RWPE2 (cell line): ENCODE results near the gene EPN2.

ENCODE experiments used
- ATAC-seq: fragments of 200-7000 bp; cut with Tn5 transposase; 3 replicates; pipeline ENCODE4 v1.9.1; 2021; ENCODE audit warnings: low read depth
- DNase-seq: peaks from one replicate; pipeline ENCODE4 v3.0.0-alpha.2; 2020; ENCODE audit warnings: low spot score
- H3K27ac ChIP-seq: fragments of 450-650 bp; 2 replicates; pipeline ENCODE4 v1.5.1; 2017; ENCODE audit warnings: mild to moderate bottlenecking; ENCODE audit not compliant: poor library complexity, severe bottlenecking
- H3K27me3 ChIP-seq: fragments of 250-450 bp; sonication (Bioruptor Pico); 2 replicates; pipeline ENCODE4 v1.5.1; 2021; ENCODE audit warnings: mild to moderate bottlenecking, moderate library complexity; ENCODE audit not compliant: insufficient read depth, poor library complexity, severe bottlenecking
- H3K36me3 ChIP-seq: fragments of 250-450 bp; sonication (Bioruptor Pico); 2 replicates; pipeline ENCODE4 v1.5.1; 2020; ENCODE audit warnings: low read depth, mild to moderate bottlenecking, moderate library complexity
- H3K4me1 ChIP-seq: fragments of 250-450 bp; sonication (Bioruptor Pico); 2 replicates; pipeline ENCODE4 v1.5.1; 2021; ENCODE audit warnings: mild to moderate bottlenecking, moderate library complexity; ENCODE audit not compliant: insufficient read depth, poor library complexity, severe bottlenecking
- H3K4me3 ChIP-seq: fragments of 250-450 bp; sonication (Bioruptor Pico); 2 replicates; pipeline ENCODE4 v1.5.1; 2021; ENCODE audit warnings: mild to moderate bottlenecking, moderate library complexity; ENCODE audit not compliant: severe bottlenecking
- H3K9me3 ChIP-seq: fragments of 250-450 bp; sonication (Bioruptor Pico); 2 replicates; pipeline ENCODE4 v1.5.1; 2021; ENCODE audit warnings: mild to moderate bottlenecking, moderate library complexity; ENCODE audit not compliant: severe bottlenecking
- TF ChIP-seq, protein P1 (sequence below): fragments of 450-650 bp; IDR thresholded peaks from one replicate; pipeline ENCODE4 v1.5.1; 2017; ENCODE audit warnings: mild to moderate bottlenecking, moderate library complexity; ENCODE audit not compliant: poor library complexity, severe bottlenecking

The EPN2 gene

DNA sequence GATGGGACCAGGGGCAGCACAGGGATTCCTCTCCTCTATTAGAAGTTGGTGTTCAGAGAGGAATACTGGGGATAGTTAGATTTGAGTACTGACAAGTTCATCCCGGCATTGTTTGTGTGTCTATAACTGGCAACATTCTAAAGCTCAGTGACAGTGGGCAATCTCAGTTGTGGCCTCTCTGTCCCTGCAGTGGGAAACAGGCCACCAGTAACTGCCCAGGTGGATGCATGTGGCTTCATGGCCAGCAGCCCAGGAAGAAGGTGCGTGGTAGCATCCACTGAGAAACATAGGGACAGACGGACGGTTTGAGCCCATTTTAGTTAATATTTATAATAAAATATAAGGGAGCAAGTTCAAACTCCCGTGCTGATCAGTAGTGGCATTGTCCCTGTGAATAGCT lies 73.8 kb downstream of the EPN2 start:
- Histone ChIP-seq H3K27ac (no peak overlapping the region), H3K27me3 (no peaks in the 10 kb centered on the region), H3K9me3 (no peaks in the 10 kb centered on the region), H3K4me3 (no peak overlapping the region), H3K36me3 (peaks cover 52% of the 10 kb centered on the region), H3K4me1 (peaks cover 12% of the 10 kb centered on the region)
- no peak for DNase-seq
- TF ChIP-seq, protein P1, sequence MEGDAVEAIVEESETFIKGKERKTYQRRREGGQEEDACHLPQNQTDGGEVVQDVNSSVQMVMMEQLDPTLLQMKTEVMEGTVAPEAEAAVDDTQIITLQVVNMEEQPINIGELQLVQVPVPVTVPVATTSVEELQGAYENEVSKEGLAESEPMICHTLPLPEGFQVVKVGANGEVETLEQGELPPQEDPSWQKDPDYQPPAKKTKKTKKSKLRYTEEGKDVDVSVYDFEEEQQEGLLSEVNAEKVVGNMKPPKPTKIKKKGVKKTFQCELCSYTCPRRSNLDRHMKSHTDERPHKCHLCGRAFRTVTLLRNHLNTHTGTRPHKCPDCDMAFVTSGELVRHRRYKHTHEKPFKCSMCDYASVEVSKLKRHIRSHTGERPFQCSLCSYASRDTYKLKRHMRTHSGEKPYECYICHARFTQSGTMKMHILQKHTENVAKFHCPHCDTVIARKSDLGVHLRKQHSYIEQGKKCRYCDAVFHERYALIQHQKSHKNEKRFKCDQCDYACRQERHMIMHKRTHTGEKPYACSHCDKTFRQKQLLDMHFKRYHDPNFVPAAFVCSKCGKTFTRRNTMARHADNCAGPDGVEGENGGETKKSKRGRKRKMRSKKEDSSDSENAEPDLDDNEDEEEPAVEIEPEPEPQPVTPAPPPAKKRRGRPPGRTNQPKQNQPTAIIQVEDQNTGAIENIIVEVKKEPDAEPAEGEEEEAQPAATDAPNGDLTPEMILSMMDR, result no peak
- ATAC-seq, result no peak

DNA sequence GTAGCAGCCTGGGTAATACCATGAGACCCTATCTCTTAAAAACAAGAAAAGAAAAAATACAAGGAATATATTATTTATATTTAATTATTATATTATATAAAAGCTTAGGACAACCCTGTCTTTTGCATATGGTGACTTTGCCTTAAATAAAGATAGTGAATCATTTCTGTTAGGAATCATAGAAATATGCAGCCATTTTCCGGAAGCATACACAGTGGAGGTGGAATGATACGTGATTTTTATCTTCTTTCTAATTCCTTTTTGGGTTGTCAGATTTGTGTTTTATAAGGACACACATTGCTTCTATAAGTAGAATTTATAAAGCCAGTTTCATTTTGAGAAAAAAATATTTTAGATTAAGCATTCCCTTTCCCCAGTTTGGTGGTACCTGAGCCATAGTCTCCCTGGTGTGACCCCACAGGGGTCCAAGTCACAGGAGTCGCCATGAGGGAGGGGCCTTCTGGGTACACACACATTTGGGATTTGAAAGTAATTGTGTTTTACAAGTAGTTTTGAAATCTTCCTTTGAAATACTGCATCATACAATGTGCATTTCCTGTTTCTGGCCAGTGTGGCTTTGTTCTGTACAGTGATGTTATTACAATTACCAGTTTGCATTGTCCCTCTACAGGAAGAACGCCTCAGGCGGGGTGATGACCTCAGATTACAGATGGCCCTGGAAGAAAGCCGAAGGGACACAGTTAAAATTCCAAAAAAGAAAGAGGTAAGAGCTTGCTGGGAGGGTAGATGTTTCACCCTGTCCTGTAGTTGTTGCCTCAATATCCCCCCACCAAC lies 74.5 kb downstream of the EPN2 start:
- DNase-seq (no peak), ATAC-seq (no peak)
- Histone ChIP-seq H3K4me1 (peaks cover 12% of the 10 kb centered on the region), H3K4me3 (no peak overlapping the region), H3K27me3 (no peaks in the 10 kb centered on the region), H3K27ac (no peak overlapping the region), H3K36me3 (peaks cover 56% of the 10 kb centered on the region), H3K9me3 (no peaks in the 10 kb centered on the region)
- TF ChIP-seq, protein P1, result no peak

DNA sequence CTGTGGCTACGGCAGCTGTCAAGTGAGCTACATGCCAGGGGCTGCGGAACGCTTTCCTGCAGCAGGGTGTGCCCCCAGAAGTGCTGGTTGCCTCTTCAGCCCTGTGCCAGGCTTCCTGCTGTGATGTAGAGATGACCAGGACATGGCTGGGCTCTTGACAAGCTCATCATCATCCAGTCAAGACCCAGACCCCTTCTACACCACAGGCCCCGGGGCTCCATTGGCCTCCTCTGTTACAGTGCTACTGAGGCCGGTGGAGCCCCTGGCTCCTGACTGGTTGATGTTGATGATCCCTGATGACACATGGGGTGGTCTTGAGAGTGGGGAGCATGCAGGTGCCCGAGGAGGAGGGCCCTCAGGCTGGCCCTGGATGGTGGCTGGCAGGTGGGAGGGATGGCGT lies 75.2 kb downstream of the EPN2 start:
- TF ChIP-seq, protein P1, result no peak
- Histone ChIP-seq H3K36me3 (peaks cover 64% of the 10 kb centered on the region), H3K4me3 (no peak overlapping the region), H3K9me3 (no peaks in the 10 kb centered on the region), H3K27ac (no peak overlapping the region), H3K4me1 (peaks cover 12% of the 10 kb centered on the region), H3K27me3 (no peaks in the 10 kb centered on the region)
- ATAC-seq (no peak), DNase-seq (no peak)

DNA sequence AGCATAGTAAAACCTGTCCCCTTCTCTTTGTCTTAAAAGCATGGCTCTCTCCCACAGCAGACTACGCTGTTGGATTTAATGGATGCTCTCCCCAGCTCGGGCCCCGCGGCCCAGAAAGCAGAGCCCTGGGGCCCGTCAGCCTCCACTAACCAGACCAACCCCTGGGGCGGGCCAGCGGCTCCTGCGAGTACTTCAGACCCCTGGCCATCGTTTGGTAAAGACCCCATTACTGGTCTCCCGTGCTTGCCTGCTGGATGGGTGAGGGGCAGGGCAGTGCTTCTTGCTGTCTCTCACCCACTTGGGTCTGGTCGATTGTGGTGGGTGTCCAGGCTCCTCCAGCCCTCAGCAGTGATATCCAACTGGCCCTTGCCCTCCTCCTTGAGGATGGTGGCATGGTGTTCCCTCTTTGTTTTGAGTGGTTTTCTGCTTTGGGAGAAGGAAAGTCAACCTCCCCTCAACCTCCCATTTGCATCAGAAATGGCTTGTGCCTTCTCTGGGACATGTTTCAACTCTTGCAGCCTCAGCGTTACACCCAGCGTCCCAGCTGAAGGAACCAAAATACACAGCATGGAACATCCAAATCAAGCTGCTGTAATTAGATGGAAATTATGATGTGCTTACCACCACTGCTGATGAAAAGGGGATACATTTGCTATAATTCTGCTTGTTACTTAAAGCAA lies 76.0 kb downstream of the EPN2 start:
- no peaks in the 10 kb centered on the region for H3K27me3 ChIP-seq
- H3K4me3 ChIP-seq, result no peak overlapping the region
- no peak for DNase-seq

More for the DNA sequence above, 76.0 kb downstream of the EPN2 start:
- H3K36me3 ChIP-seq, result peaks cover 68% of the 10 kb centered on the region
- H3K9me3 ChIP-seq, result no peaks in the 10 kb centered on the region
- no peak for ATAC-seq
- peak overlapping the region; percentile 2 for H3K27ac ChIP-seq
- TF ChIP-seq, protein P1, result no peak
- peaks cover 12% of the 10 kb centered on the region for H3K4me1 ChIP-seq
